Testis (tissue), 3 donors: ENCODE results near the gene FRMPD4. TPM values are rescaled to one million over a fixed set of nuclear protein-coding genes. Genes with fewer than 3 reads are reported as not detected.

Experiments used
- DNase-seq: peaks from one replicate; pipeline ENCODE4 v3.0.0-alpha.2; 2019
- H3K27ac ChIP-seq, 2 donors: fragments of 200-600 bp; sonication (generic); one replicate each; pipeline ENCODE4 v1.5.1; 2019
- H3K27me3 ChIP-seq: fragments of 200-600 bp; sonication (generic); one replicate; pipeline ENCODE4 v1.5.1; 2019
- H3K36me3 ChIP-seq: fragments of 200-600 bp; sonication (generic); one replicate; pipeline ENCODE4 v1.5.1; 2017; ENCODE audit warnings: low read depth; ENCODE audit errors: missing control alignments
- H3K4me1 ChIP-seq: fragments of 200-600 bp; sonication (generic); one replicate; pipeline ENCODE4 v1.5.1; 2019
- H3K4me3 ChIP-seq, 2 donors: fragments of 200-600 bp; sonication (generic); one replicate each; pipeline ENCODE4 v1.5.1; 2017 to 2019
- H3K9me3 ChIP-seq: fragments of 200-600 bp; sonication (generic); one replicate; pipeline ENCODE4 v1.5.1; 2017
- CTCF ChIP-seq, 3 experiments: fragments of 450-650 bp in 2 of 3; fragments of 200-600 bp in 1 of 3; sonication (generic) in 1 of 3; IDR thresholded peaks; one replicate each; pipeline ENCODE4 v1.5.1; 2016 to 2019; ENCODE audit warnings: antibody characterized with exemption in 3 of 3, mild to moderate bottlenecking in 2 of 3, moderate library complexity in 1 of 3
- POLR2A ChIP-seq: fragments of 450-650 bp; IDR thresholded peaks from one replicate; pipeline ENCODE4 v1.6.1; 2017; ENCODE audit warnings: antibody characterized with exemption, mild to moderate bottlenecking, moderate library complexity
- WGBS, 2 donors: methylation state at CpG; one replicate each; pipeline ENCODE4 v1.1.5; 2018; 5-methylcytosine and 5-hydroxymethylcytosine counted together
- intact Hi-C: fragments of 100-400 bp; cut with DNase I; formaldehyde crosslinking; loops from one replicate; pipeline ENCODE4 v1.15.1; 2023; ENCODE audit warnings: low total_unique reads
- polyA plus RNA-seq: library from polyadenylated mRNA; stranded (reverse); fragments of 350-450 nt; fragmentation: Illumina TruSeq; extraction: RNeasy Lipid Tissue Mini Kit (QIAGEN cat#74804); gene quantifications from one replicate; pipeline ENCODE4 v1.2.3, GENCODE V29; 2014; ENCODE audit warnings: low read depth, low replicate concordance; ENCODE audit not compliant: insufficient read depth
- total RNA-seq, 2 donors: library from RNA; depleted of rRNA; stranded (reverse); fragments of >200 nt; gene quantifications; one replicate each; pipeline ENCODE4 v1.2.3, GENCODE V29; 2016

Gene FRMPD4
- total and polyA plus RNA-seq, 3 donors from 2014 or later: 1.1 to 1.6 (median 1.3) TPM

GRCh38 chrX:12197030-12197429 is 58.8 kb downstream of the FRMPD4 start:
- DNase-seq: no peak
- Histone ChIP-seq H3K27ac (no peak overlapping the region), H3K36me3 (no peaks in the 10 kb centered on the region), H3K4me1 (no peaks in the 10 kb centered on the region), H3K4me3 (no peak overlapping the region), H3K9me3 (no peaks in the 10 kb centered on the region), H3K27me3 (no peaks in the 10 kb centered on the region)
- TF ChIP-seq CTCF (IDR thresholded peaks at IDR 0.05) (no peak), POLR2A (no peak)
- intact Hi-C loops: no loop called here
- 71 to 92% methylated on average over 2 of the region's 2 CpGs for WGBS, 2 donors

GRCh38 chrX:12206413-12206812 is 68.1 kb downstream of the FRMPD4 start:
- 100% methylated on average over 1 of the region's 1 CpG; no CpG with 5 or more reads in 1 of the 2 donors for WGBS, 2 donors
- intact Hi-C loops: no loop called here
- no peaks in the 10 kb centered on the region for H3K4me1 ChIP-seq
- TF ChIP-seq CTCF (IDR thresholded peaks at IDR 0.05) (no peak), POLR2A (no peak)
- no peak for DNase-seq
- H3K9me3 ChIP-seq: no peaks in the 10 kb centered on the region
- no peak overlapping the region for H3K27ac ChIP-seq
- no peak overlapping the region for H3K4me3 ChIP-seq
- no peaks in the 10 kb centered on the region for H3K27me3 ChIP-seq
- H3K36me3 ChIP-seq: no peaks in the 10 kb centered on the region

GRCh38 chrX:12210196-12210815 is 72.0 kb downstream of the FRMPD4 start:
- H3K27me3 ChIP-seq: no peaks in the 10 kb centered on the region
- WGBS, 2 donors: 58 to 79% methylated on average over 3 to 4 of the region's 4 CpGs
- DNase-seq: peak; percentile 17
- H3K36me3 ChIP-seq: no peaks in the 10 kb centered on the region
- intact Hi-C loops: no loop called here
- no peaks in the 10 kb centered on the region for H3K4me1 ChIP-seq
- TF ChIP-seq CTCF (IDR thresholded peaks at IDR 0.05) (no peak), POLR2A (no peak)
- H3K4me3 ChIP-seq: no peak overlapping the region
- no peak overlapping the region for H3K27ac ChIP-seq
- H3K9me3 ChIP-seq: no peaks in the 10 kb centered on the region

- Histone ChIP-seq H3K4me3 (no peak overlapping the region), H3K27me3 (no peaks in the 10 kb centered on the region), H3K27ac (no peak overlapping the region), H3K4me1 (no peaks in the 10 kb centered on the region), H3K36me3 (no peaks in the 10 kb centered on the region), H3K9me3 (no peaks in the 10 kb centered on the region)
- TF ChIP-seq CTCF (IDR thresholded peaks at IDR 0.05) (no peak), POLR2A (no peak)
- intact Hi-C loops: no loop called here
- 71 to 79% methylated on average over 2 to 3 of the region's 3 CpGs for WGBS, 2 donors
- DNase-seq: no peak
Observed at GRCh38 chrX:12210971-12211370, 72.7 kb downstream of the FRMPD4 start.

- Histone ChIP-seq H3K4me3 (no peak overlapping the region), H3K9me3 (no peaks in the 10 kb centered on the region), H3K27me3 (no peaks in the 10 kb centered on the region), H3K36me3 (no peaks in the 10 kb centered on the region), H3K27ac (no peak overlapping the region), H3K4me1 (no peaks in the 10 kb centered on the region)
- WGBS, 2 donors: 85 to 90% methylated on average over 4 of the region's 4 CpGs
- TF ChIP-seq POLR2A (no peak), CTCF (IDR thresholded peaks at IDR 0.05) (no peak)
- intact Hi-C loops: no loop called here
- DNase-seq: no peak
Observed at GRCh38 chrX:12223650-12224049, 85.4 kb downstream of the FRMPD4 start.
